SH-SY5Y (cell line): Measurements from ENCODE around the gene CALHM1.

Source experiments
- GATA2 ChIP-seq: IDR thresholded peaks from 2 replicates; pipeline ENCODE4 v1.6.1; 2011; ENCODE audit warnings: mild to moderate bottlenecking, low read depth, low read length
- GATA3 ChIP-seq: IDR thresholded peaks from 2 replicates; pipeline ENCODE4 v1.6.1; 2011; ENCODE audit warnings: low read depth, mild to moderate bottlenecking, low read length, moderate library complexity

CALHM1 gene, protein sequence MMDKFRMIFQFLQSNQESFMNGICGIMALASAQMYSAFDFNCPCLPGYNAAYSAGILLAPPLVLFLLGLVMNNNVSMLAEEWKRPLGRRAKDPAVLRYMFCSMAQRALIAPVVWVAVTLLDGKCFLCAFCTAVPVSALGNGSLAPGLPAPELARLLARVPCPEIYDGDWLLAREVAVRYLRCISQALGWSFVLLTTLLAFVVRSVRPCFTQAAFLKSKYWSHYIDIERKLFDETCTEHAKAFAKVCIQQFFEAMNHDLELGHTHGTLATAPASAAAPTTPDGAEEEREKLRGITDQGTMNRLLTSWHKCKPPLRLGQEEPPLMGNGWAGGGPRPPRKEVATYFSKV

DNA sequence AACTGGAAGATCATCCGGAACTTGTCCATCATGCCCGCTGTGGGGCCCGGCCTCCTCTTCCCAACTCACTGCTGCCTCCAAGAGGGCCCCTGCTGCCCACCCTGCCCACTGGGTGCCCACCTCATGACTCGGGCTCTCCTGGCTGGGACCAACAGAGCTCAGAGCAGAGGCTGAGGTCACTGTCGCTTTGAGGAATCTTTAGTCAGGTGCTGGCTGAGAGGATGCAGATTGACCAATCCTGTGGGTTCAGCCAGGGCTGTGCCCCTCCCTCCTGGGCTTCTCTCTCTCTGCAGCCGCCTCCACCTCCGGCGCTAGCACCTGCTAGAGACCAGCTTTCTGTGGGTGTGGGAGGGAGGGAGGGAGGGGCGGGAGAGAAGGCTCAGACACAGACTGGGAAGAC is at the start of gene CALHM1:
Gene CALHM1 (minus strand): TSS at position 181 of the 400 bp plus-strand sequence. CDS start 149 bp downstream, at position 32.
- TF ChIP-seq GATA2 (no peak), GATA3 (no peak)

DNA sequence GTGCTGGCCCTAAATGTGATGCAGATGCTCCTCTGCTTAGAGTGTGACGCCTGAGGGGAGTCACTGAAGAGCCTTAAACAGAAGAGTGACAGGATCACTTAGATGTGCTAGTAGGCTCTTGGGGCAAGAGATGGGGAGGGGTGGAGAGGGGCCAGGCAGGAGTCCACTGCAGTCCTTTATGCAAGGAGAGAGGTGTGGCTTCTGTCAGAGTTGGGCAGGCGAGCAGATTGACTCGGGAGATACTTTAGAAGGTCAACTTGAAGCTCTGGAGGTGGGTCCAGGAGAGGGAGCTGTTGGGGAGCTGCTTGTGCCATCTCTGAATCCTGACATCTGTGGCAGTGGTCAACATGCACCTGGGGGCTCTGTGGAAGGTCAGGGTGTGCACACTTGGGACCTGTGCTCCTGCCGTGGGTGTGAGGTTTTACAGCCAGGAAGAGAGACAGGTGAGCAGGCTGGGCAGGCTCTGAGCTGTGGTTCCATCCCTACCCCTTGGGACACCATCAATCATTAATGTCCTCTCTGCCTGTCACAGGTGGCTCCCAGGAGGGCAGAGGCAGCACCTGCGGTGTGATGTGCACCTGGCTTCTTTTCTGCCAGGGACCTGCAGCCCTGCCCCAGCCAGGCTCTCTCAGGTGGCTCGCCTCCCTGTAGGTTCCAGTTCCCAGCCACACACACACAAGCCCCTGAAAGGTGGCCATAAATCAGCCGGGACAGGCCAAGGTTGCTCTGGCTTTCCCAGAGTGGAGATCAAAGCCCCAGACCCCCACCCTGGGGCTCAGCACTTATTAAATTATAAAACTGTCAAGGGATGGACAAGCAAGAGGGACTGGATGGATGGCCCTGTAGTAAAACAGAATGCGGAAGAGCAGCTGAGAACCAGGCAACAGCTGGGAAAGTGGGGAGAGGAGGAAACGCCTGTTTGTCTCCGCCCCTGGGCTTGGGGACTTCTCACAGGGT is 48.8 kb upstream of the CALHM1 start:
- TF ChIP-seq GATA2 (no peak), GATA3 (no peak)

DNA sequence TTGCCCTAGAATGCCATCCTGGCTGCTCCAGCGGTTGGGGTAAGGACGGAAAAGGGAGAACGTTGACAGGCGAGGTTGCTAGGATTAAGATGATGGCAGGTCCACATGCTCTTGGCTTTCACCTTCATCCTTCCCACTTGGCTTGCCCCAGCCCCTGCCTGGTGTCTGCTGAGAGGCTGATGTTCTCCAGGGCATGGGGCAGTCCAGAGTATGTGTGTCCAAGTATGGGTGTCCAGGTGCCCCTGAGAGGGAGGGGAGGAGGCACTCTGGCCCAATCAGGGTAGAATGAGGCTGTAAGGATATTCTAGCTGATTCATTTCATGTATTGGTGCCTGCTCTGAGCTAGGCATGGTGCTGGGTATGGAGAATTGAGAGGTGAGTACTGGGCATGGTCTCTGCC is 47.4 kb upstream of the CALHM1 start:
- TF ChIP-seq GATA3 = no peak
- TF ChIP-seq GATA2 = no peak

DNA sequence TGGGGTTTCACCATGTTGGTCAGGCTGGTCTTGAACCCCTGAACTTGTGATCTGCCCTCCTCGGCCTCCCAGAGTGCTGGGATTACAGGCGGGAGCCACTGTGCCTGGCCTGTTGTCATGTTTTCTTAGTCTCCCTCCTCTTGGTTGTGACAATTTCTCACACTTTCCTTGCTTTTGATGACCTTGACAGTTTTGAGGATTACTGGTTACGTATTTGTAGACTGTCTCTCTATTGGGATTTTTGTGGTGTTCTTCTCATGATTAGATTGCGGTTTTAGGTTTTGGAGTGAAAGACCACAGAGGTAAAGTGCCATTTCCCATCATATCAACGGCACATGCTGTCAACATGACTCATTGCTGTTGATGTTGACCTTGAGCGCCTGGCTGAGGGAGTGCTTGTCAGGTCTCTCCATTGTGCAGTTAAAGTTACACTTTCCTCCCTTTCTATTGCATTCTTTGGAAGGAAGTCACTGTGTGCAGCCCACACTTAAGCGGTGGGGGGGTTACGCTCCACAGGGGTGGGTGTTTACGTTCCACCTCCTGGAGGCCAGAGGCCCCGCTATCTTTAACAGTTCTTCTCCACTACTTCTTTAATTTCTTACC is 45.6 kb upstream of the CALHM1 start:
- TF ChIP-seq GATA2 = no peak

DNA sequence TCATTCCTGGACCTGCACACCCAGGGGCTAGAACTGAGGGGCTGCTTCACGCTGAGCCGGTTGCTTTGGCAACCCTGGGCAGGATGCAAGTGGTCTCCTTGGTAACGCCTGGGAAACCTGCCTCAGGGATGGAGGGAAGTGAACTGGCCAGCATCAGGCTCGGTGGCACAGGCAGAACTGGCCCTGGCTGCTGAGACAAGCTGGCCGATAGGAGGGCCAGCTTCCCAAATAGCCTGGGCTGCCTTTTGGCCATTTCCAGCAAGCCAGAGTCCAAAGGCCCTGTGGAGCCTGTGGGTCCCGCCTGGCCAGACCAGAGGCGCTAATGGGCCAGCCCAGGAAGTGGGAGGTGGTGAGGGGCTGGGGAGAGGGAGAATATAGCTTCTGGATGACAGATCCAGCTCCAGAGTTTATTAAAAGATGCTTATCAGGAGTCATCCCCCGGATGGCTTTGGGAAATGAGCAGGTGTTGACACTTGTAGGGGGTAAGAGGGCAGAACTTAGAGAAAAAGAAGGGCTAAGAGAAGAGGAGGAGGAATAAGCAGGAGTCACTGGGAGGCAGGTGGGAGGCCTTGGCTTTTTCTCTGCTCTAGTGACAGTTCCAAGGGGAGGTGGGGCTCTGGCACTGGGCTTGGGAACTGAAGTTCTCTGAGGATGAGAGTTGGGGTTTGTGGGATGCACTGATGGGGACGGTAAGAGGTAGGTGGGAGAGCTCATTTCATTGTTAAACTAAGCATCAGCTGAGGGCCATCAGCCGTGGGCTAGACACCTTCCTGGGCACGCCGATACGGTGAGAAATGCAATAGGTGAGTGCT is 44.4 kb upstream of the CALHM1 start:
- peak; percentile 93 for TF ChIP-seq GATA2
- no peak; the same call in 1 of the 2 replicates for TF ChIP-seq GATA3

DNA sequence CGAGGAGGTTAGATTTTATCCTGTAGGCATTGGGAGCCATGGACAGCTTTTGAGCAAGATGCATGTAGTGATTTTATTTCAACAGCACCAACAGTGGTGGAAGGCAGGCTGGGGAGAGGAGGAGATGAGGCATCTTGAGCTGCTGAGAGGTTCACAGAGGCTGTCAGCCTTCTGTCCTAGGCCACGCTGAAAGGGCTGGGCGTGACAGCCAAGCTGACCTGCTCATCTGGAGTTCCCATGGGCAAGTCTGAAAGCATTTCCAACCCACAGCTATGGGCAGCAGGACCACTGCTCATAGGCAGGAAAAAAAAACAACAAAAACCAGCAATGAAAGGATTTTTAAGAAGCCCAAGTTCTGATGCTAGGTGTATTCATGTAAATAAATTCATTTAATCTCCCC is 42.5 kb upstream of the CALHM1 start:
- TF ChIP-seq GATA3 (no peak), GATA2 (no peak)

DNA sequence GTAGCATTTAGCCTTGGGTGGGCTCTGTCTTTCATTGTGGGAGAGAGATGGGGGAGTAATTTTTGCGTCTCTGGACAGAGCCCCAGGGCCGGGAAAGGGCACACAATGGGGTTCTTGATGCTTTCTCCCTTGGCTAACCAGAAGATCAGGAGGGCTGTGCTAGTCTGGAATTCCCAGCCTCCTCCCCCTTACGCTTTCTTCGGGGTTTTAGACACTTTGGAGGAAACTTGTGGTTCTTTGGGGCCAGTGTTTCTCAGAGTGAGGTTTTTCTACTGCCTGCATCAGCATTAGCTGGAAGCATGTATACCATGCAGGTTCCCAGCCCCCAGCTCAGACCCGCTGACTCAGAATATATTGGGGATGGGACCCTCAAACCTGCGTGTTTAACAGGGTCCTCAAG is 41.8 kb upstream of the CALHM1 start:
- TF ChIP-seq GATA2 (no peak), GATA3 (no peak)

DNA sequence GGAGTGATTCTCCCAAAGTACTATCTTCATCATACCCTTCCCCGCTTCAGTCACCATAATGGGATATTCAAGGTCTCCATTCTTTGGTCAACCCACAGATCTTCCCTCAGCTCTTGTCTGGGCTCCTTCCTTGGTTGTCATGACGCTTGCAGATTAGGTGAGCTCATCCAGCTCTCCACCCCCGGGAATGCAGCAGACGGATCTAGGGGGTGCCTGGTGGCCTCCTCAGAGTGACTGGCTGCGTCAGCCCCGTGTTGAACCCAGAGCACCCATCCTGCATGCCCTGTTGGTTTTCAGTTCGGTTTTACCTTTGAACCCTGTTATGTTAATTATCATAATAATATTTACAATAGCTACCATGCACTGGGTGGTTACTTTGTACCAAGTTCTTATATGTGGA is 41.2 kb upstream of the CALHM1 start:
- TF ChIP-seq GATA2 = no peak
- TF ChIP-seq GATA3 = no peak

DNA sequence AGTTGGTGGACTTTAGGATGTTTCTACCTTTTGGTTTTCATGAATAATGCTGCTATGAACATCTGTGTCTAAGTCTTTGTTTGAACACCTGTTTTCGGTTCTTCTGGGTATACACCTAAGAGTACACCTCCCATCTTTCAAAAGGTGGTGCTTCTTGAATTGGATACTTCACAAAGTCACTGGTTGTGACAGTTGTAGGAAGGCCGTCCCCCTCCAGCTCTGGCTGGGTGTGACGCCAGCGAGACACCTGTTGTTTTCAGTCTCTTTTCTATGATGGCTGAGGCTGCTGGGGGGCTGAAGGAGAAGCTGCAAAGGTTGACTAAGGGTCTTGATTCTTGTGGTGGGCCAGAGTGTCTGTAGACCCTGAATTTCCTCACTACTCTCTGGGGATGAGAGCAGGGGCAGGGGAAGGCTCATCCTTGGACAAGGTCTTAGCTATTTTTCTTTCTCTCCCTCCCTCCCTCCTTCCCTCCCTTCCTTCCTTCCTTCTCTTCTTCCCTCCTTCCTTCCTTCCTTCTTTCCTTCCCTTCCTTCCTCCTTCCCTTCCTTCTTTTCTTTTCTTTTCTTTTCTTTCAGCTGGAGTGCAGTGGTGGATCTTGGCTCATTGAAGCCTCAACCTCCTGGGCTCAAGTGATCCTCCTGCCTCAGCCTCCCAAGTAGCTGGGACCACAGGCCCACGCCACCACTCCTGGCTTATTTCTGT is 40.4 kb upstream of the CALHM1 start:
- TF ChIP-seq GATA3 (no peak), GATA2 (no peak)

DNA sequence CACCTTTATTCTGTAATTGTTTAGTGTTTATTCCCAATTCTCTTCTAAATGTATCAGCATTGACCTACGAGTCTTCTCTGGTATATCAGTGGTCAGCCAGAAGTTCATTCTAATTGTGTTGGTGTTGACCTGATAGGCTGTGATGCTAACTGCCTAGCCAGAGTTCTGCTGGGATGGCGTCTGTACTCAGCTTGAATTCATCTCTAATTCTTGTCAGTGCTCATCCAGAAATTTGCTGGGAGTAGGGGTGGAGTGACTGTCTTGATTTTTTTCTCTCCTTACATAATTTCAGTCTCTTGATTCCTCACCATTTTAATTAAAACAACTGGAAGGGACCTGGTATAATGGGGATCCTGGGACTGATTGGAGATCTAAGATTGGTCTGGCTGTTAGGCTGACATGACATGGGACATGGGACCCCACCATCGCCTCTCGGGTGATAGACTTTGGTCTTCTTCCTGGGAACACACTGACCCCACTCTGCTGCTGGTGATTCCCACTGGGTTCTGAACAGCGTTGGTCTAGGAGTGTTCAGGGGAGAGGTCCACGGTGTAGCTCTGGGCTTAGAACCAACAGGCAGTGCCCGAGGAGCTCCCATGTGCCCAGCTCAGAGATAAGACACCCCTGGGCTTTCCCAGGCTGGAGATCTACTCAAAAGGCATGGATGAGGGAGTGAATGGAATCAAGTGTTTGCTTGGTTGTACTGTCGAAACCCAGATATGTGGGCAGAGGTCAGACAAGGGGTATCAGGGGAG is 38.6 kb upstream of the CALHM1 start:
- TF ChIP-seq GATA2 (no peak), GATA3 (no peak)

DNA sequence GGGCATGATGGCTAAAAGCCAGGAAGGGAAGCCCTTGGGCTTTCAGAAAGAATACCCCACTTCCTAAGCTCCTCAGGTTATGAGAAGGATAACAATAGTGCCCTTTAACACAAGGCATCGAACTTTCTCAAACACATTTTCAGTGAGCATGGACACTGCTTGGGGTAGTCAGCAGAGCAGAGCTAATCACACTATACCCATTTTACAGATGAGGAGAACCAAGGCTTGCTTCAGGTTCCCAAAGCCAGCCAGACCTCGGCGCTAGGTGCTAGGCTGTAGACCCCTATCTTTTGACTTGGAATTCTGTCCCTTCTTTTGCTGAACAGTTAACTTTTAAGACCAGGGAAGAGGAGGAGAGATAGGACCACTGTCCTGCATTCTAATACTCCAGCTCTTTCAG is 36.6 kb upstream of the CALHM1 start:
- no peak for TF ChIP-seq GATA2
- no peak for TF ChIP-seq GATA3
